B cell (primary cell): ENCODE data around the gene NPAS3. TPM values are rescaled to one million over a fixed set of nuclear protein-coding genes. Genes with fewer than 3 reads are reported as not detected.

Source experiments
- ATAC-seq: fragments of 200-7000 bp; cut with Tn5 transposase; one replicate; pipeline ENCODE4 v1.10.0; 2021; ENCODE audit warnings: low read depth, mild to moderate bottlenecking, moderate number of reproducible peaks, moderate library complexity
- CTCF ChIA-PET: fragments of 350-600 bp; sonication (Branson Sonifier 250); formaldehyde crosslinking; loops from one replicate; lab custom pipeline; 2021; ENCODE audit warnings: antibody characterized with exemption, inconsistent platforms; lab: Charles Lee
- POLR2A ChIA-PET: fragments of 350-600 bp; sonication (Branson Sonifier 250); formaldehyde crosslinking; loops from one replicate; lab custom pipeline; 2021; ENCODE audit warnings: antibody characterized with exemption; lab: Charles Lee
- DNase-seq: peaks from one replicate; pipeline ENCODE4 v3.0.0; 2013
- H2AFZ ChIP-seq: 2 replicates; pipeline ENCODE4 v1.6.1; 2012; ENCODE audit warnings: mild to moderate bottlenecking, low read depth, low read length; ENCODE audit not compliant: insufficient read depth, poor library complexity, severe bottlenecking
- H3K27ac ChIP-seq, 2 donors: 1 replicate in 1 of 2; 2 replicates in 1 of 2; pipeline ENCODE4 v1.5.1; 2012 to 2013; ENCODE audit warnings: low read length in 2 of 2, mild to moderate bottlenecking in 2 of 2, moderate library complexity in 1 of 2
- H3K27me3 ChIP-seq, 4 experiments: fragments of 200-600 bp in 1 of 4; sonication (generic) in 1 of 4; replicated peaks in 1 of 4; 1 replicate in 2 of 4; 2 replicates in 2 of 4; pipeline versions ENCODE4 v1.6.1 to v1.7.0; 2013 to 2016; ENCODE audit warnings: low read length in 3 of 4, mild to moderate bottlenecking in 2 of 4, mixed read lengths in 1 of 4, moderate library complexity in 1 of 4; ENCODE audit not compliant: insufficient read depth in 4 of 4, control insufficient read depth in 3 of 4; ENCODE audit errors: control extremely low read depth in 1 of 4
- H3K36me3 ChIP-seq, 2 experiments: replicated peaks in 1 of 2; 1 replicate in 1 of 2; 2 replicates in 1 of 2; pipeline versions ENCODE4 v1.6.1 to v1.7.1; 2013; ENCODE audit warnings: low read length in 1 of 2; ENCODE audit not compliant: insufficient read depth in 2 of 2, control insufficient read depth in 1 of 2; ENCODE audit errors: control extremely low read depth in 1 of 2, extremely low read depth in 1 of 2
- H3K4me1 ChIP-seq, 2 donors: fragments of 200-600 bp in 1 of 2; sonication (generic) in 1 of 2; 1 replicate in 1 of 2; 2 replicates in 1 of 2; pipeline versions ENCODE4 v1.5.1 to v1.6.1; 2013 to 2017; ENCODE audit warnings: low read length in 2 of 2; ENCODE audit not compliant: control insufficient read depth in 2 of 2, insufficient read depth in 2 of 2
- H3K4me2 ChIP-seq: replicated peaks from 2 replicates; pipeline ENCODE3; 2012; ENCODE audit warnings: mild to moderate bottlenecking, low read depth, low read length; ENCODE audit not compliant: poor library complexity, severe bottlenecking
- H3K4me3 ChIP-seq, 5 experiments: fragments of 200-600 bp in 1 of 5; sonication (generic) in 1 of 5; 1 replicate in 3 of 5; 2 replicates in 2 of 5; pipeline versions ENCODE4 v1.5.1 to v1.7.0; 2011 to 2016; ENCODE audit warnings: low read length in 4 of 5, mild to moderate bottlenecking in 4 of 5, low read depth in 2 of 5, control low read depth in 1 of 5, moderate library complexity in 1 of 5; ENCODE audit not compliant: insufficient read depth in 1 of 5; ENCODE audit errors: control extremely low read depth in 1 of 5, extremely low read depth in 1 of 5
- H3K79me2 ChIP-seq: fragments of 200-600 bp; sonication (generic); one replicate; pipeline ENCODE4 v1.6.0; 2016; ENCODE audit warnings: low read length; ENCODE audit not compliant: control insufficient read depth, insufficient read depth
- H3K9ac ChIP-seq: fragments of 200-600 bp; sonication (generic); 2 replicates; pipeline ENCODE4 v1.6.1; 2017; ENCODE audit warnings: mild to moderate bottlenecking, low read length, moderate library complexity
- H3K9me3 ChIP-seq, 3 donors: one replicate each; pipeline versions ENCODE4 v1.6.1 to v1.7.1; 2013; ENCODE audit warnings: low read length in 2 of 3; ENCODE audit not compliant: control insufficient read depth in 2 of 3, insufficient read depth in 1 of 3; ENCODE audit errors: control extremely low read depth in 1 of 3
- H4K20me1 ChIP-seq: 2 replicates; pipeline ENCODE4 v1.6.0; 2012; ENCODE audit warnings: mild to moderate bottlenecking, low read length; ENCODE audit not compliant: insufficient read depth, control insufficient read depth, poor library complexity, severe bottlenecking
- H3K27ac Mint-ChIP-seq: one replicate; pipeline ENCODE4 v1.8.0; 2021; ENCODE audit warnings: mixed read lengths
- H3K27me3 Mint-ChIP-seq: one replicate; pipeline ENCODE4 v1.8.0; 2021; ENCODE audit warnings: mixed read lengths
- H3K4me1 Mint-ChIP-seq: one replicate; pipeline ENCODE4 v1.8.0; 2021; ENCODE audit warnings: mixed read lengths
- H3K4me3 Mint-ChIP-seq: one replicate; pipeline ENCODE4 v1.8.0; 2021; ENCODE audit warnings: mixed read lengths
- H3K9me3 Mint-ChIP-seq: one replicate; pipeline ENCODE4 v1.8.0; 2022; ENCODE audit warnings: mixed read lengths; ENCODE audit not compliant: insufficient read depth
- CTCF ChIP-seq: fragments of 200-600 bp; IDR thresholded peaks from one replicate; pipeline ENCODE4 v1.8.0; 2022; ENCODE audit warnings: antibody characterized with exemption, mild to moderate bottlenecking
- EZH2 ChIP-seq: IDR thresholded peaks from 2 replicates; pipeline ENCODE4 v1.6.1; 2012; ENCODE audit warnings: borderline replicate concordance, low read depth, mild to moderate bottlenecking, moderate library complexity, low read length; ENCODE audit not compliant: insufficient read depth, poor library complexity, severe bottlenecking
- WGBS: methylation state at CpG from one replicate; pipeline ENCODE4 v1.1.5; 2013; ENCODE audit warnings: missing lambda C conversion rate; ENCODE audit not compliant: insufficient coverage; 5-methylcytosine and 5-hydroxymethylcytosine counted together
- intact Hi-C: fragments of 100-400 bp; cut with micrococcal nuclease; formaldehyde crosslinking; loops from one replicate; pipeline ENCODE4 v1.10.0; 2022
- polyA plus RNA-seq: library from polyadenylated mRNA; depleted of rRNA; stranded (reverse); fragments of >200 nt; gene quantifications from 2 replicates; pipeline ENCODE4 v1.2.3, GENCODE V29; 2012
- total RNA-seq, 2 donors: library from RNA; stranded (reverse); fragments of 120-200 nt in 1 of 2; gene quantifications; 1 replicate in 1 of 2; 2 replicates in 1 of 2; pipeline versions ENCODE4 v1.2.3 to v1.2.4, GENCODE V29; 2013 to 2022

NPAS3 gene
- total and polyA plus RNA-seq, 2 donors (not counting 1 experiment from before 2014, with no cell fraction given): not detected

- no peak overlapping the region for H3K4me3 Mint-ChIP-seq
- H3K27ac Mint-ChIP-seq: no peak overlapping the region
Observed at GRCh38 chr14:33369041-33369440, 430.4 kb downstream of the NPAS3 start.

GRCh38 chr14:33369972-33370371 is 431.3 kb downstream of the NPAS3 start:
- ChIA-PET CTCF (no interaction called here), POLR2A (no interaction called here)
- Histone ChIP-seq H2AFZ (no peak overlapping the region), H3K79me2 (no peaks in the 10 kb centered on the region), H4K20me1 (no peaks in the 10 kb centered on the region), H3K9me3 (peaks cover 0 to 3% (median 0%) of the 10 kb centered on the region in 3 donors), H3K4me3 (no peak overlapping the region), H3K27ac (no peak overlapping the region), H3K27me3 (no peaks in the 10 kb centered on the region), H3K4me2 (no peak overlapping the region), H3K9ac (no peak overlapping the region), H3K4me1 (no peaks in the 10 kb centered on the region), H3K36me3 (no peaks in the 10 kb centered on the region)
- intact Hi-C loops: no loop called here
- no peak overlapping the region for H3K4me3 Mint-ChIP-seq
- no peaks in the 10 kb centered on the region for H3K9me3 Mint-ChIP-seq
- no peaks in the 10 kb centered on the region for H3K4me1 Mint-ChIP-seq
- no peak overlapping the region for H3K27ac Mint-ChIP-seq
- ATAC-seq: no peak
- H3K27me3 Mint-ChIP-seq: no peaks in the 10 kb centered on the region
- no peak for DNase-seq
- TF ChIP-seq EZH2 (no peak), CTCF (no peak)

More at GRCh38 chr14:33369041-33369440, 430.4 kb downstream of the NPAS3 start:
- ChIA-PET POLR2A (no interaction called here), CTCF (no interaction called here)
- no peaks in the 10 kb centered on the region for H3K4me1 Mint-ChIP-seq
- peaks cover 0 to 3% (median 0%) of the 10 kb centered on the region in 3 donors for H3K9me3 ChIP-seq
- no peaks in the 10 kb centered on the region for H3K79me2 ChIP-seq
- no peak overlapping the region for H3K4me3 ChIP-seq
- H2AFZ ChIP-seq: no peak overlapping the region
- no CpG with 5 or more reads among the region's 3 CpGs for WGBS
- H3K36me3 ChIP-seq: no peaks in the 10 kb centered on the region
- no peaks in the 10 kb centered on the region for H3K4me1 ChIP-seq
- no peak for TF ChIP-seq EZH2
- TF ChIP-seq CTCF: no peak
- no peaks in the 10 kb centered on the region for H3K9me3 Mint-ChIP-seq
- no peak overlapping the region for H3K27ac ChIP-seq
- H3K9ac ChIP-seq: no peak overlapping the region
- no peaks in the 10 kb centered on the region for H3K27me3 Mint-ChIP-seq
- no peaks in the 10 kb centered on the region for H3K27me3 ChIP-seq
- intact Hi-C loops: no loop called here
- no peaks in the 10 kb centered on the region for H4K20me1 ChIP-seq
- DNase-seq (no peak), ATAC-seq (no peak)
- no peak overlapping the region for H3K4me2 ChIP-seq
